Subcutaneous abdominal adipose tissue (tissue), 5 donors: ENCODE measurements around the gene ZNF444.
A peak's percentile ranks its signal among the peaks of the same experiment; 100 is the strongest.

Experiments used
- H3K27ac ChIP-seq: one replicate; pipeline ENCODE4 v1.7.0; 2013; ENCODE audit warnings: low read depth, mild to moderate bottlenecking, inconsistent platforms, low read length, moderate library complexity
- H3K27me3 ChIP-seq, 5 donors: one replicate each; pipeline ENCODE4 v1.7.0; 2013; ENCODE audit warnings: low read length in 5 of 5, inconsistent platforms in 1 of 5; ENCODE audit not compliant: control insufficient read depth in 5 of 5, insufficient read depth in 4 of 5
- H3K36me3 ChIP-seq, 5 donors: one replicate each; pipeline ENCODE4 v1.7.0; 2013; ENCODE audit warnings: low read length in 5 of 5; ENCODE audit not compliant: control insufficient read depth in 5 of 5, insufficient read depth in 5 of 5
- H3K4me1 ChIP-seq, 5 donors: one replicate each; pipeline ENCODE4 v1.7.0; 2013; ENCODE audit warnings: low read length in 5 of 5, mild to moderate bottlenecking in 3 of 5, moderate library complexity in 1 of 5; ENCODE audit not compliant: control insufficient read depth in 5 of 5, insufficient read depth in 5 of 5
- H3K4me3 ChIP-seq, 5 donors: one replicate each; pipeline ENCODE4 v1.7.0; 2013; ENCODE audit warnings: low read length in 5 of 5, low read depth in 1 of 5
- H3K9ac ChIP-seq, 5 donors: one replicate each; pipeline ENCODE4 v1.7.0; 2013; ENCODE audit warnings: low read length in 5 of 5, mild to moderate bottlenecking in 4 of 5, moderate library complexity in 3 of 5
- H3K9me3 ChIP-seq, 5 donors: one replicate each; pipeline ENCODE4 v1.7.0; 2013; ENCODE audit warnings: low read length in 5 of 5; ENCODE audit not compliant: control insufficient read depth in 5 of 5
- donor health status: healthy.
- donor health status: healthy.
- donor health status: healthy.
- donor health status: healthy.
- donor health status: healthy.

ZNF444 gene

DNA sequence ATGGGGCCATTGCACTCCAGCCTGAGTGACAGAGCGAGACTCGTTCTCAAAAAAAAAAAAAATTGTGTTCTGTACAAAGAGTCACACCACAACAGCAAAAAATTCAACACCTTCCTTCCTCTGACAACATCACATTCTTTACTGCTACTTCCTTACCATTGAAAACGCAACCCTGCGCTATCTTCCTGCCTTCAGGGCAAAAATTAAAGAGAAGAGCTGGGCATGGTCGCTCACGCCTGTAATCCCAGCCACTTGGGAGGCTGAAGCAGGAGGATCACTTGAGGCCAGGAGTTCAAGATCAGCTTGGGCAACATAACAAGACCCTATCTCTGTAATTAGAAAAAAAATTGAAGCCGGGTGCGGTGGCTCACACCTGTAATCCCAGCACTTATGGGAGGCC, 9.4 kb upstream of the ZNF444 start:
- Histone ChIP-seq H3K9ac (no peak overlapping the region), H3K27ac (peak overlapping the region; percentile 17), H3K9me3 (no peaks in the 10 kb centered on the region), H3K36me3 (no peaks in the 10 kb centered on the region), H3K27me3 (no peaks in the 10 kb centered on the region), H3K4me1 (peaks cover 0 to 20% (median 11%) of the 10 kb centered on the region in 5 donors), H3K4me3 (no peak overlapping the region)

- Histone ChIP-seq H3K9me3 (no peaks in the 10 kb centered on the region), H3K27ac (peak overlapping the region; percentile 17), H3K9ac (no peak overlapping the region), H3K4me3 (peak overlapping the region in 1 of 5 donors; percentile 40), H3K27me3 (no peaks in the 10 kb centered on the region), H3K36me3 (no peaks in the 10 kb centered on the region), H3K4me1 (peaks cover 0 to 22% (median 11%) of the 10 kb centered on the region in 5 donors)
Observed at GRCh38 chr19:56132316-56132822, 8.7 kb upstream of the ZNF444 start.

DNA sequence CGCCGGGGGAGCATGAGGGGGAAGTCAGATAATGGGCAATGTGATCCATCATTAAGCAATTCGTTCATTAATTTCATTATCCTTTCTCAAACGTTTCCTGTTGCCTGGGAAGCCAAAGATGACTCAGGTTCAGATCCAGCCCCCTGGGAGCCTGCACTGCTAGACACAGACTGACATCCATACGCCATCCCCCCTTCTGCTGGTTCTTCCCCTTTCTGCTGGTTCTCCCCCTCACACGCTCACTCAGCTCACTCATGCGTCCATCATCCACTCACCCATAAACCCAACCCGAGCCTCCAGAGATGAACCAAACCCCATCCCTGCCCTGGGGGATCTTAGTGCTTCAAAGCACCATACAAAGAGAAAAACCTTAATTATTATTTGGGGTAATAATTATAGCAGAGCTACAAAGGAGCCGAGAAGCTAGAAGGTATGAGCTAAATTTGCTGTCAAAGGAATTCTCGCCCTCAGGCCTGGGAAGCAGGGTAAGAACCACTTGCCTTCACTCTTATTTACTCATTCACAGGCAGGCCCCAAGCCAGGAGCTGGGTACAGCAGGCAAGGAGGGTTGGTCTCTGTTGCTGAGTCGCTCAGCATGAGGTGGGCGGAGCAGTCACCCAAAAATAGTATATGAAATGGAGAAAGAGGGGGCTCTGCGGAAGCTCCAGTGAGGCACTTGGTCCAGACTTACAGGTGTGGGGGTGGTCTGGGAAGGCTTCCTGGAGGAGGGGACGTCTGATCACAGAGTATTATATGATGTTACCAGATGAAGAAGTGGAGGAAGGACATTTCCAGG, 7.0 kb upstream of the ZNF444 start:
- Histone ChIP-seq H3K9me3 (no peaks in the 10 kb centered on the region), H3K4me3 (no peak overlapping the region), H3K4me1 (peaks cover 0 to 29% (median 11%) of the 10 kb centered on the region in 5 donors), H3K27me3 (no peaks in the 10 kb centered on the region), H3K36me3 (no peaks in the 10 kb centered on the region), H3K27ac (no peak overlapping the region), H3K9ac (no peak overlapping the region)

DNA sequence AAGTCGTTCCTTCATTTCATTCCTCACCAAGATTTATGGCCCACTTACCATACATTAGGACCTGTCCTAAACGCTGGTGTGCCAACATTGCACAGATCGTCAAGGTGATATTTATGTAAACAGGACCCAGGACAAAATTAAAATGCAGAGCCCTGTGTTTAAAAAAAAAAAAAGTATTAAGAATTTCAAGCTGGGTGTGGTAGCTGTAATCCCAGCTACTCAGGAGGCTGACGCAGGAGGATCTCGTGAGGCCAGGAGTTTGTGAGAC, 6.5 kb upstream of the ZNF444 start:
- H3K9me3 ChIP-seq = no peaks in the 10 kb centered on the region
- H3K36me3 ChIP-seq = no peaks in the 10 kb centered on the region
- H3K4me3 ChIP-seq = no peak overlapping the region
- no peak overlapping the region for H3K27ac ChIP-seq
- H3K27me3 ChIP-seq = no peaks in the 10 kb centered on the region
- H3K9ac ChIP-seq = no peak overlapping the region
- H3K4me1 ChIP-seq = peaks cover 0 to 29% (median 11%) of the 10 kb centered on the region in 5 donors

GRCh38 chr19:56136362-56136761, 4.7 kb upstream of the ZNF444 start:
- Histone ChIP-seq H3K9ac (no peak overlapping the region), H3K27ac (no peak overlapping the region), H3K4me1 (peaks cover 3 to 37% (median 19%) of the 10 kb centered on the region in 5 donors), H3K36me3 (no peaks in the 10 kb centered on the region), H3K4me3 (no peak overlapping the region), H3K27me3 (no peaks in the 10 kb centered on the region), H3K9me3 (no peaks in the 10 kb centered on the region)

DNA sequence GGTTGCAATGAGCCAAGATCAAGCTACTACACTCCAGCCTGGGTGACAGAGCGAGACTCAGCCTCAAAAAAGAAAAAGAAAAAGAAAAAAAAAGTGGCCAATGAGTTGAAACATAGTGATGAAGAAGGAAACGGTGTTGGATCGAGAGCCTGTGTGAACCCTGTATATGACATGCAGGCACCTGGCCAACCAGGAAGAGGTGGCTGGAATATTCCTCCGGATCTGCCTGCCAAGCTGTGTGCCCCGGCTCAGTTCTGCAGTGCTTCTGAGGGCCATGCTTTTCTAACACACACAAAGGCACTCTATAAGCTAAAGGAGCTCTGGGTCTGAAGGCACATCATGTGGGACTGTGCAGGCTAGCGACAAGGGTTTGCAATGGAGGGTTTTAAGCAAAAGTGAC, 3.7 kb upstream of the ZNF444 start:
- no peak overlapping the region for H3K27ac ChIP-seq
- no peaks in the 10 kb centered on the region for H3K27me3 ChIP-seq
- H3K9ac ChIP-seq = no peak overlapping the region
- H3K4me3 ChIP-seq = no peak overlapping the region
- no peaks in the 10 kb centered on the region for H3K36me3 ChIP-seq
- H3K4me1 ChIP-seq = peaks cover 3 to 34% (median 14%) of the 10 kb centered on the region in 5 donors
- no peaks in the 10 kb centered on the region for H3K9me3 ChIP-seq

DNA sequence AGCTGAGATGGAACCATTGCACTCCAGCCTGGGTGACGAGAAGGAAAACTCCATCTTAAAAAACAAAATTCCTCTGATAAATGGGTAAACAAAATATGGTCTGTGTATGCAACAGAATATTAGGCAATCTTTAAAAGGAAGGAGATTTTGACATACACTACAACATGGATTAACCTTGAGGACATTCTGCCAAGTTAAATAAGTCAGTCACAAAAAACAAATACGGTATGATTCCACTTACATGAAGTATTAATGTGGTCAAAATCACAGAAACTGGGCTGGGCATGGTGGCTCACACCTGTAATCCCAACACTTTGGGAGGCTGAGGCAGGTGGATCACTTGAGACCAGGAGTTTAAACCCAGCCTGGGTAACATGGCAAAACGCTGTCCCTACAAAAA, 3.0 kb upstream of the ZNF444 start:
- Histone ChIP-seq H3K9ac (no peak overlapping the region), H3K4me1 (peaks cover 3 to 32% (median 14%) of the 10 kb centered on the region in 5 donors)

DNA sequence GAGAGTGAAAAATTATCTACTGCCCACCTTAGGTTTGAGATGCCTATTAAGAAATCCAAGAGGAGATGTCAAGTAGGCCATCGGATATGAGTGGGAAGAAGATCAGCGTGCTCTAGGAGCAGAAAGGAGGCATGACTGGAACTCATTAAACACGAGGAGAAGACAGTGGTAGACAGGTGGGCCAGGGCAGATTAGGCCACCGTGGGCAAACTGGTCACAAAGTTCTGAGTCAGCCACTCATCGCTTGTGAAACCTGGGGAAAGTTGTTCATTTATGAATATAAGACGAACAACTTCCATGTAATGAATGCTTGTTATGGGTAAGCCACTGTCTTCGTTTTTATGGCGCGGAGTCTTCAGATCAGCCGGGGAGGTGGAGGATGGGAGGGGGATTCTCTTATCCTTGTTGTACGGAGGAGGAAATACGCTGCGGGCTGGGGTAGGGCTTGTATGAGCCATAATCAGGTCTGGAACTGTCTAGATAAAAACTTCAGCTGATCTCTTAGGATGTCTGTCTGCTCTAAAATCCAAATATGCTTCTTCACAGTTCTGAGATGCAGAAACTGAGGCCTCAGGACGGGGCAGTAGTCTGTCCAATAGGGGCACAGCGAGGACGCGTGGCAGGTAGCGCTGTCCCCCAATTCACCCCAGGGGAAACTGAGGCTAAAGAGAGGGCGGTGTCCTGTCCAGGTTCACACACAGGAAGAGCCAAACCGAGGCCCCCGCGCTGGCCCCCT, 1.1 kb upstream of the ZNF444 start:
- Histone ChIP-seq H3K27me3 (no peaks in the 10 kb centered on the region), H3K4me1 (peaks cover 3 to 33% (median 18%) of the 10 kb centered on the region in 5 donors), H3K36me3 (no peaks in the 10 kb centered on the region), H3K9me3 (no peaks in the 10 kb centered on the region), H3K27ac (peak overlapping the region; percentile 70), H3K4me3 (peak overlapping the region; percentile 67 to 79 (median 71)), H3K9ac (peak overlapping the region in 4 of 5 donors; percentile 70 to 80 (median 76))

More for the DNA sequence above, 3.0 kb upstream of the ZNF444 start:
- H3K9me3 ChIP-seq = no peaks in the 10 kb centered on the region
- H3K4me3 ChIP-seq = no peak overlapping the region
- H3K27me3 ChIP-seq = no peaks in the 10 kb centered on the region
- H3K27ac ChIP-seq = no peak overlapping the region
- H3K36me3 ChIP-seq = no peaks in the 10 kb centered on the region

DNA sequence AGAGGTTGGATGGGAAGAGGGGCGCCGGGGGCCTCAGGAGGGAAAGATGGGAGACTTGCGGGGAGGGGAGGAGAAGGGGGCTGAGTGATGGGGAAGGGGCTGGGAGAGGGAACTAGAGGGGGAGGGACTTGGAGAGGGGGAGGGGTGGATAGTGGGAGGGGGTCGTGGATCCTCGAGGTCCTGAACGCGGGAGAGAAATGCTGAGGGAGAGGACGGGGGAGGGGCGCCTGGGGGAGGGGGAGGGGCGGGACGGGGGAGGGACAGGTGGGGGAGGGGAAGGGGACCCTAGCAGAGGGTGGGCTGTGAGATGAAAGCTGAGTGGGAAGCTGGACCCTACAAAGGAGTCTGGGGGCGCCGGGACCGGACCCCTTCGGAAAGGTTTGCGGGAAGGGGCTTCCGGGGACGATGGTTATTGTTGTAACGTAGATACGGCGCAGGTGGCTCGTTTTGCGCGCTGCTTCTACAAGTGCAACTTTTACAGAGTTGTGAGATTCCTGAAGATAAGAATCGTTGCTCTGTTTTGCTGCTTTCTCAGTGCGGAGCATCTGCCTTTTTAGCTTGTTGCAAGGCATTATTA, 418 bp downstream of the ZNF444 start:
- Histone ChIP-seq H3K9ac (peak overlapping the region in 2 of 5 donors; percentile 17 to 66), H3K36me3 (peaks cover 0 to 3% (median under 1%) of the 10 kb centered on the region in 5 donors), H3K9me3 (no peaks in the 10 kb centered on the region), H3K27ac (peak overlapping the region; percentile 70), H3K27me3 (no peaks in the 10 kb centered on the region), H3K4me3 (peak overlapping the region; percentile 65 to 79 (median 71)), H3K4me1 (peaks cover 3 to 33% (median 18%) of the 10 kb centered on the region in 5 donors)
